ENCODE data around the gene CYLC2.

Gene CYLC2, protein sequence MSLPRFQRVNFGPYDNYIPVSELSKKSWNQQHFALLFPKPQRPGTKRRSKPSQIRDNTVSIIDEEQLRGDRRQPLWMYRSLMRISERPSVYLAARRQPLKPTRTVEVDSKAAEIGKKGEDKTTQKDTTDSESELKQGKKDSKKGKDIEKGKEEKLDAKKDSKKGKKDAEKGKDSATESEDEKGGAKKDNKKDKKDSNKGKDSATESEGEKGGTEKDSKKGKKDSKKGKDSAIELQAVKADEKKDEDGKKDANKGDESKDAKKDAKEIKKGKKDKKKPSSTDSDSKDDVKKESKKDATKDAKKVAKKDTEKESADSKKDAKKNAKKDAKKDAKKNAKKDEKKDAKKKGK

DNA sequence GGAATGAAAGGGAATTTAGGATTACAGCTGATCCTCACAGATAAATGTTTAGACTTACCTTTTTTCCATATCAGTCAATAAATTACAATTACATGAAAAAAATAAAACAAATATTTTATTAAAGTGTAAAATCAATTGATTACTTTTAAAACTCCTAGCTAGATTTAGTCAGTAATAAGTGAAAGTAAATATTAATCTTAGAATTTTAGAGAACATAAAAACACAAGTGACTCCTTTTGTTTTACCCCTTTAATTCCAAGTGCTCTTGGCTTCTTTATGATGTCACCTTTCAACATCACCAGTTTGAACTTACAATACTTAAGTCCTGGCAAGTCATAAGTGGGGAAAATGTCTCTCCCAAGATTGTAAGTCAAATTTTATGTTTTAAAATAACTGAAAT, at the start of gene CYLC2:
CYLC2 (plus strand) TSS at position 301 of the 400 bp plus-strand sequence; CDS start at position 349, 48 bp downstream.
- H3K4me3 ChIP-seq (ENCODE audit: low read length), result no peak within 1 kb of the TSS
- H3K9me3 ChIP-seq (ENCODE audit: insufficient read depth, low read length), result no peaks in the 10 kb centered on the region
- no peak within 1 kb of the TSS for H3K4me2 ChIP-seq (ENCODE audit: low read length)
- no peak within 1 kb of the TSS for H2AFZ ChIP-seq (ENCODE audit: low read depth, low read length)
- H4K20me1 ChIP-seq (ENCODE audit: insufficient read depth, low read length), result no peaks in the 10 kb centered on the region
- no peak within 1 kb of the TSS for H3K9ac ChIP-seq (ENCODE audit: low read length)
- H3K27ac ChIP-seq (ENCODE audit: low read length), result no peak within 1 kb of the TSS
- no peak for TF ChIP-seq EZH2phosphoT487 (IDR thresholded peaks at IDR 0.05; ENCODE audit: low read depth)
- no peak for TF ChIP-seq CTCF (IDR thresholded peaks at IDR 0.05; ENCODE audit: low read depth, low read length)
- H3K27me3 ChIP-seq (ENCODE audit: low read depth, low read length), result no peaks in the 10 kb centered on the region
- no peaks in the 10 kb centered on the region for H3K79me2 ChIP-seq (ENCODE audit: low read length)
- H3K4me1 ChIP-seq (ENCODE audit: low read length), result no peaks in the 10 kb centered on the region
- no peaks in the 10 kb centered on the region for H3K36me3 ChIP-seq (replicated peaks; ENCODE audit: low read depth, low read length)

DNA sequence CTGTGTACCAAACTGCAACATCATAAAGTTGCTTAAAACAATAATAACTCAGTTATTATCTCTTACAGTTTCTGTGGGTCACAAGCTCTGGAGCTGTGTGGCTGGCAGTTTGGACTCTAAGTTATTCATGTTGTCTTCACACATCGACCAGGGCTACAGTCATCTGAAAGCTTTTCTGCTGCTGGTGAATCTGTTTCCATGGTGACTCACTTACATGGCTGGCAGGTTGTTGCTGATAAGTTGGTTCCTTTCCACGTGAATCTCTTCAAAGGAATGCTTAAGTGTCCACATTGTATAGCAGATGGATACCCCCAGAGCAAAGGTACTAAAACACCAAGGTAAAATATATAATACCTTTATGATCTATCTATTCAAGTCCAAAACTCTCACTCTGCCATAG, 44.8 kb upstream of the CYLC2 start:
- Histone ChIP-seq H3K36me3 (replicated peaks; ENCODE audit: low read depth, low read length) (no peaks in the 10 kb centered on the region), H3K9ac (ENCODE audit: low read length) (no peak overlapping the region), H3K79me2 (ENCODE audit: low read length) (no peaks in the 10 kb centered on the region), H3K4me1 (ENCODE audit: low read length) (no peaks in the 10 kb centered on the region), H2AFZ (ENCODE audit: low read depth, low read length) (no peak overlapping the region), H3K9me3 (ENCODE audit: insufficient read depth, low read length) (no peaks in the 10 kb centered on the region), H3K27me3 (ENCODE audit: low read depth, low read length) (no peaks in the 10 kb centered on the region), H3K4me2 (ENCODE audit: low read length) (no peak overlapping the region), H3K4me3 (ENCODE audit: low read length) (no peak overlapping the region), H4K20me1 (ENCODE audit: insufficient read depth, low read length) (no peaks in the 10 kb centered on the region), H3K27ac (ENCODE audit: low read length) (no peak overlapping the region)
- TF ChIP-seq CTCF (IDR thresholded peaks at IDR 0.05; ENCODE audit: low read depth, low read length), result no peak
- no peak for TF ChIP-seq EZH2phosphoT487 (IDR thresholded peaks at IDR 0.05; ENCODE audit: low read depth)

DNA sequence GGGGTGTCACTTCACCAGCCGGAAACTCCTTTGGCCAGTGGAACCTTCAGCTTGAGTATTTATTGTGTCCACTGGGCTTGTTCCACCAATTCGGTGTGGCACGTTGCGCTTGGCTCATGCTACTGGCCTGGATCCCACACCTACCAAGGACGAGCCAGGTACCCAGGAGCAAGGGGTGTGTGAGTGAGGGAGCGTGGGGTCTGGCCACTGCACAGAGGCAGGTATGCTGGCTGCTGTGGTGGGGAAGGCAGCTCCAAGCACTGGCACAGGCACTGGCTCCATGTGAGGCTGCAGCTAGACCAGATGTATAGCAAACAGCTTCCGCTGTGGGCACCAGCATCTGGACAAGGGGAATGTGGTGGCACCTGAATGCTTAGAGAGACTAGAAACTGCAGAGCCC, 28.1 kb upstream of the CYLC2 start:
- Histone ChIP-seq H3K27ac (ENCODE audit: low read length) (no peak overlapping the region), H3K27me3 (ENCODE audit: low read depth, low read length) (no peaks in the 10 kb centered on the region), H3K4me2 (ENCODE audit: low read length) (no peak overlapping the region), H3K36me3 (replicated peaks; ENCODE audit: low read depth, low read length) (no peaks in the 10 kb centered on the region), H3K79me2 (ENCODE audit: low read length) (no peaks in the 10 kb centered on the region), H2AFZ (ENCODE audit: low read depth, low read length) (no peak overlapping the region), H4K20me1 (ENCODE audit: insufficient read depth, low read length) (no peaks in the 10 kb centered on the region), H3K9ac (ENCODE audit: low read length) (no peak overlapping the region), H3K4me3 (ENCODE audit: low read length) (no peak overlapping the region), H3K9me3 (ENCODE audit: insufficient read depth, low read length) (no peaks in the 10 kb centered on the region), H3K4me1 (ENCODE audit: low read length) (no peaks in the 10 kb centered on the region)
- TF ChIP-seq EZH2phosphoT487 (IDR thresholded peaks at IDR 0.05; ENCODE audit: low read depth) (no peak), CTCF (IDR thresholded peaks at IDR 0.05; ENCODE audit: low read depth, low read length) (no peak)

- Histone ChIP-seq H3K4me2 (ENCODE audit: low read length) (no peak overlapping the region), H3K27me3 (ENCODE audit: low read depth, low read length) (no peaks in the 10 kb centered on the region), H2AFZ (ENCODE audit: low read depth, low read length) (no peak overlapping the region), H3K79me2 (ENCODE audit: low read length) (no peaks in the 10 kb centered on the region), H3K9me3 (ENCODE audit: insufficient read depth, low read length) (no peaks in the 10 kb centered on the region), H4K20me1 (ENCODE audit: insufficient read depth, low read length) (no peaks in the 10 kb centered on the region), H3K4me3 (ENCODE audit: low read length) (no peak overlapping the region), H3K36me3 (replicated peaks; ENCODE audit: low read depth, low read length) (no peaks in the 10 kb centered on the region), H3K27ac (ENCODE audit: low read length) (no peak overlapping the region), H3K9ac (ENCODE audit: low read length) (no peak overlapping the region), H3K4me1 (ENCODE audit: low read length) (no peaks in the 10 kb centered on the region)
- no peak for TF ChIP-seq EZH2phosphoT487 (IDR thresholded peaks at IDR 0.05; ENCODE audit: low read depth)
- no peak for TF ChIP-seq CTCF (IDR thresholded peaks at IDR 0.05; ENCODE audit: low read depth, low read length)
Measured at GRCh38 chr9:102967979-102968378, 27.2 kb upstream of the CYLC2 start.

Measured in OCI-LY3 (cell line).